K562 (cell line): Measurements from ENCODE around the gene KMT2D. TPM values are rescaled to one million over a fixed set of nuclear protein-coding genes. Genes with fewer than 3 reads are reported as not detected.
A peak's percentile ranks its signal among the peaks of the same experiment; 100 is the strongest.

Experiments used
- ASH1L ChIP-seq: fragments of 450-650 bp; IDR thresholded peaks from 2 replicates; pipeline ENCODE4 v1.6.1; 2018; ENCODE audit warnings: borderline replicate concordance, mild to moderate bottlenecking, low read depth; ENCODE audit not compliant: partially characterized antibody
- ATF2 ChIP-seq: sonication (generic); formaldehyde crosslinking; IDR thresholded peaks from 2 replicates; pipeline ENCODE4 v1.8.1; 2022; ENCODE audit warnings: missing genetic modification reagents
- FOXP1 ChIP-seq: sonication (generic); formaldehyde crosslinking; IDR thresholded peaks from 2 replicates; pipeline ENCODE4 v1.8.0; 2022; ENCODE audit warnings: mild to moderate bottlenecking, missing genetic modification reagents
- HLTF ChIP-seq: fragments of 450-650 bp; IDR thresholded peaks from 2 replicates; pipeline ENCODE4 v1.6.1; 2016
- ILK ChIP-seq: fragments of 450-650 bp; IDR thresholded peaks from 2 replicates; pipeline ENCODE4 v1.6.1; 2016; ENCODE audit warnings: missing genetic modification characterization, low read depth, mild to moderate bottlenecking, missing compliant biosample characterization, moderate library complexity, borderline replicate concordance
- JUND ChIP-seq, 2 experiments: IDR thresholded peaks; 2 replicates in 1 of 2; 3 replicates in 1 of 2; pipeline ENCODE4 v1.6.1; 2011; ENCODE audit warnings: borderline replicate concordance in 2 of 2, low read depth in 2 of 2, low read length in 2 of 2, improper control_type of control experiment in 1 of 2, missing biosample characterization in 1 of 2, missing genetic modification characterization in 1 of 2, missing genetic modification reagents in 1 of 2
- LCOR ChIP-seq: sonication (generic); formaldehyde crosslinking; IDR thresholded peaks from 2 replicates; pipeline ENCODE4 v1.8.0; 2022; ENCODE audit warnings: mild to moderate bottlenecking, missing genetic modification reagents
- MAZ ChIP-seq, 2 experiments: fragments of 450-650 bp in 1 of 2; sonication (generic) in 1 of 2; formaldehyde crosslinking; IDR thresholded peaks in 1 of 2; conservative IDR thresholded peaks in 1 of 2; 2 replicates each; pipeline versions ENCODE4 v1.4.0 to v1.5.0; 2020; ENCODE audit warnings: mild to moderate bottlenecking in 1 of 2, missing genetic modification reagents in 1 of 2
- MEF2A ChIP-seq: IDR thresholded peaks from 2 replicates; pipeline ENCODE4 v1.6.1; 2011; ENCODE audit warnings: low read depth, mild to moderate bottlenecking, low read length, moderate library complexity; ENCODE audit not compliant: control insufficient read depth
- NBN ChIP-seq: fragments of 450-650 bp; IDR thresholded peaks from 2 replicates; pipeline ENCODE4 v1.6.1; 2016; ENCODE audit warnings: low read depth, mild to moderate bottlenecking
- NRF1 ChIP-seq, 2 experiments: fragments of 450-650 bp; IDR thresholded peaks in 1 of 2; conservative IDR thresholded peaks in 1 of 2; 2 replicates each; pipeline ENCODE4 v1.6.1; 2014; ENCODE audit warnings: mild to moderate bottlenecking in 2 of 2
- POLR2A ChIP-seq: fragments of 450-650 bp; conservative IDR thresholded peaks from 2 replicates; pipeline ENCODE4 v1.6.1; 2016
- POLR2G ChIP-seq: fragments of 200-400 bp; formaldehyde crosslinking; IDR thresholded peaks from 2 replicates; pipeline ENCODE4 v1.6.1; 2017; ENCODE audit warnings: low read depth, mild to moderate bottlenecking, antibody characterized with exemption, low read length, moderate library complexity
- PYGO2 ChIP-seq: fragments of 450-650 bp; IDR thresholded peaks from 2 replicates; pipeline ENCODE4 v1.6.1; 2016; ENCODE audit warnings: mild to moderate bottlenecking, missing genetic modification characterization, moderate library complexity, missing compliant biosample characterization
- RAD21 ChIP-seq, 2 experiments: fragments of 250-450 bp in 1 of 2; fragments of 450-650 bp in 1 of 2; sonication (Bioruptor Pico) in 1 of 2; formaldehyde crosslinking in 1 of 2; IDR thresholded peaks in 1 of 2; conservative IDR thresholded peaks in 1 of 2; 2 replicates each; pipeline versions ENCODE4 v1.4.0 to v1.8.0; 2020 to 2022; ENCODE audit warnings: mild to moderate bottlenecking in 2 of 2, moderate library complexity in 1 of 2
- RFX5 ChIP-seq: IDR thresholded peaks from 2 replicates; pipeline ENCODE4 v1.6.1; 2011; ENCODE audit warnings: low read depth, mild to moderate bottlenecking, improper control_type of control experiment, low read length
- SAFB ChIP-seq: fragments of 200-400 bp; formaldehyde crosslinking; IDR thresholded peaks from 2 replicates; pipeline ENCODE4 v1.6.1; 2017; ENCODE audit warnings: low read depth, low read length, borderline replicate concordance
- SLC30A9 ChIP-seq: fragments of 250-450 bp; sonication (Bioruptor Pico); IDR thresholded peaks from 2 replicates; pipeline ENCODE4 v1.8.0; 2022; ENCODE audit warnings: mild to moderate bottlenecking, moderate library complexity
- SMARCE1 ChIP-seq: fragments of 450-650 bp; IDR thresholded peaks from 2 replicates; pipeline ENCODE4 v1.7.1; 2016; ENCODE audit warnings: mild to moderate bottlenecking
- XRCC4 ChIP-seq: IDR thresholded peaks from one replicate; pipeline ENCODE4 v1.6.1; 2011; ENCODE audit not compliant: insufficient read depth, insufficient read length; ENCODE audit errors: extremely low read depth
- ZNF436 ChIP-seq: fragments of 250-450, 450-650 bp; sonication (Bioruptor Pico); formaldehyde crosslinking; IDR thresholded peaks from 2 replicates; pipeline ENCODE4 v1.7.0; 2020; ENCODE audit warnings: mild to moderate bottlenecking
- ZNF639 ChIP-seq, 2 experiments: fragments of 200-800 bp in 1 of 2; sonication (Bioruptor generic) in 1 of 2; sonication (generic) in 1 of 2; formaldehyde crosslinking in 1 of 2; IDR thresholded peaks in 1 of 2; conservative IDR thresholded peaks in 1 of 2; 2 replicates each; pipeline versions ENCODE4 v1.5.0 to v1.6.1; 2016 to 2020; ENCODE audit warnings: missing compliant biosample characterization in 1 of 2, missing genetic modification characterization in 1 of 2, missing genetic modification reagents in 1 of 2
- ZNF668 ChIP-seq: fragments of 250-450 bp; sonication (Bioruptor Pico); IDR thresholded peaks from 2 replicates; pipeline ENCODE4 v1.8.0; 2022; ENCODE audit warnings: mild to moderate bottlenecking, inconsistent platforms
- ZNF830 ChIP-seq: fragments of 250-450 bp; sonication (Bioruptor Pico); IDR thresholded peaks from 2 replicates; pipeline ENCODE4 v1.5.0; 2021; ENCODE audit warnings: mild to moderate bottlenecking
- polyA plus RNA-seq, 8 experiments: library from polyadenylated mRNA; depleted of rRNA in 4 of 8; stranded (reverse) in 5 of 8; unstranded in 3 of 8; fragments of >200 nt; fragmentation: Nextera tagmentation in 2 of 8; fragmentation: Illumina TruSeq in 1 of 8; extraction: Ambion mirVana in 2 of 8; extraction: Trizol in 1 of 8; gene quantifications; 2 replicates each; pipeline versions ENCODE4 v1.2.1 to v1.2.3, GENCODE V29; 2011 to 2014; ENCODE audit warnings: inconsistent platforms in 1 of 8, missing spikeins in 1 of 8
- total RNA-seq, 7 experiments: library from RNA; depleted of rRNA in 6 of 7; stranded (reverse); fragments of >200 nt in 6 of 7; fragmentation: Illumina TruSeq in 2 of 7; extraction: Trizol in 2 of 7; gene quantifications; 2 replicates each; pipeline versions ENCODE4 v1.2.1 to v1.2.3, GENCODE V29; 2011 to 2021; ENCODE audit warnings: low replicate concordance in 1 of 7

The KMT2D gene
- total and polyA plus RNA-seq, 9 of the 15 experiments (the other 6 are each of a cell fraction or from before 2014, with no cell fraction given), result 0.22 to 93.7 (median 13.7) TPM

GRCh38 chr12:49019443-49020324 lies 40.9 kb downstream of the KMT2D start (continued):
- no peak for TF ChIP-seq ZNF639 (CRISPR knock-in tag; conservative IDR thresholded peaks at IDR 0.05 in 1 of 2, IDR thresholded peaks at IDR 0.05 in 1 of 2)
- TF ChIP-seq ASH1L, result no peak
- TF ChIP-seq NBN, result no peak
- TF ChIP-seq POLR2G, result no peak
- TF ChIP-seq PYGO2 (tag), result no peak
- no peak for TF ChIP-seq XRCC4
- no peak for TF ChIP-seq NRF1 (conservative IDR thresholded peaks at IDR 0.05 in 1 of 2, IDR thresholded peaks at IDR 0.05 in 1 of 2)
- no peak for TF ChIP-seq ZNF436 (CRISPR knock-in tag)
- no peak for TF ChIP-seq SAFB
- peak in 1 of 2 experiments; percentile 31; a peak in 2 of 4 replicates for TF ChIP-seq RAD21 (CRISPR knock-in tag; conservative IDR thresholded peaks at IDR 0.05 in 1 of 2, IDR thresholded peaks at IDR 0.05 in 1 of 2)
- TF ChIP-seq HLTF, result 0 out of 2 replicates have a peak, but pooled peaks have one; percentile 46
- TF ChIP-seq RFX5, result no peak
- TF ChIP-seq JUND (IDR thresholded peaks at IDR 0.05; ENCODE audit: borderline replicate concordance, low read depth, low read length), result 0 out of 2 replicates have a peak, but pooled peaks have one; percentile 38
- no peak for TF ChIP-seq JUND (tag; IDR thresholded peaks at IDR 0.05; ENCODE audit: borderline replicate concordance, low read depth, low read length)
- peak; percentile 55; the same call in 1 of the 2 replicates for TF ChIP-seq SMARCE1
- no peak for TF ChIP-seq SLC30A9
- TF ChIP-seq MAZ (CRISPR knock-in tag; conservative IDR thresholded peaks at IDR 0.05 in 1 of 2, IDR thresholded peaks at IDR 0.05 in 1 of 2), result 0 out of 4 replicates have a peak, but pooled peaks of 1 of the 2 experiments have one; percentile 21
- no peak for TF ChIP-seq FOXP1 (CRISPR knock-in tag)
- no peak for TF ChIP-seq LCOR (CRISPR knock-in tag)
- no peak for TF ChIP-seq ZNF668 (CRISPR knock-in tag)
- no peak for TF ChIP-seq ZNF830 (CRISPR knock-in tag)
- TF ChIP-seq POLR2A, result peak; percentile 7; the same call in 1 of the 2 replicates
- TF ChIP-seq ATF2 (CRISPR knock-in tag), result no peak
- no peak for TF ChIP-seq MEF2A
- TF ChIP-seq ILK (tag), result no peak
